CD4-positive, alpha-beta T cell treated with Interleukin-2 at 100 ng/mL for 4 hours (primary cell): ENCODE results near the gene PDC.
"Not testable (repeated sequence)": the region's sequence is repeated elsewhere in the genome, so short reads cannot be mapped to it uniquely, and the experiment has no call there.

ENCODE experiments used
- DNase-seq: peaks from one replicate; pipeline ENCODE4 v3.0.0-alpha.2; 2020; ENCODE audit warnings: low spot score

The PDC gene

DNA sequence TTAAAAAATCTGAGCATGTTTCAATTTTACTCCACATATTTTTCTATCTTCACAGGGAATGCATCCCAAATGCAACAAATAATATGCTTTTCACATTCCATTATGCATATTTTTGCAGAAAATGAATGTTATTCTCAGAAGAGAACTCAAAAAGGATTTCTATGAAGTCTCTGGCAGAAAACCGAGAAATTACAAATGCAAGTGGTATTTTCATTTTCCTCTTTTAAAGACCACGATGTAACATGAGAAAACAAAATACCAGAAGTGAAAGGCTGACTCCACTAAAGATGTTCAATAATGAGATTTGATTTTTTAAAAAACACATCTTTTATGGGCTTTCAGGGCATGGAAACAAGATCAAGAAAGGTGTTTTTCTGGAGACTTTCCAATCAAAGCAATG is 5.0 kb upstream of the PDC start:
- no peak for DNase-seq

DNA sequence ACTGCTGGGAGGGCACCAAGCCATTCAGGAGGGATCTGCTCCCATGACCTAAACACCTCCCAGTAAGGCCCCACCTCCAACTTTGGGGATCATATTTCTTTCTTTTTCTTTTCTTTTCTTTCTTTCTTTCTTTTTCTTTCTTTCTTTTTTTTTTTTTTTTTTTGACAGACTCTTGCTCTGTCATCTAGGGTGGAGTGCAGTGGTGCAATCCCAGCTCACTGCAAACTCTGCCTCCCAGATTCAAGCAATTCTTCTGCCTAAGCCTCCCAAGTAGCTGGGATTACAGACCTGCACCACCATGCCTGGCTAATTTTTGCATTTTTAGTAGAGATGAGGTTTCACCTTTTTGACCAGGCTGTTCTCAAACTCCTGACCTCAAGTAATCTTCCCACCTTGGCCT is 4.6 kb upstream of the PDC start:
- DNase-seq, result not testable (repeated sequence)

DNA sequence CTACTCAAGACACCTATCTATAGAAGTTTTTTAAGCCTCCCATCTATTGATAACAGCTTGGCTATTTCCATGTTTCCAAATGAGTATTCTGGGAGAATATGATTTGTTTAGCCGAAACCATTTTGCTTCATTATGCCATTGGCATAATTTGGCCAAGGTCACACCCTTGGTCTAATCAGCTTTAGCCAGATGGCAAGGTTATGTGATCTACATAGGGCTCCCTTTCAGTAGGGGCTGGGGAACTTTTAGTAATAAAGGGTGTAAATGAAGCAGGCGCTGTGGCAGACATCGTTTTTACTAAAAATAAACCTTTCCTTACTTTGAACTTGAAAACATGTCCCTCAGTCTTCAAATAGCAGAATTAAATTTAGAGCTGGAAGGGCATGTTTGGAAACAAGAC is 3.0 kb upstream of the PDC start:
- no peak for DNase-seq

DNA sequence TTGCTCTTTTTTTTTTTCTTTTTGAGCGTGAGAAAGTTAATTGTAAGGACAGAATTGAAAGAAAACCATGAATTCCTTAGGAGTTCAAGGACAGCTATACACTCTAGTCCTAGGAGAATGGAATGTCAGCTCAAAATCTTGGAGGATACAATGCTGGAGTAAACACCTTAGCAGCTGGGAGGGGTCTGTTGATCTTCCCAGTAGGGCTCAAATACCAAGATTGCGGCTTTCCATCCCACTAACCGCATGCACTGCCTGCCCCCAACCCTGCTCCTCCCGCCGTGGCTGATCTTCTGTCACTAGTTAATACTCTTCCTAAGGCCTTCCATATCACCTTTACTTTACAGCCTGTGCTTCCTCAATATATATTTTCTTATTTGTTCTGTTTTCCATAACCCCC is 2.6 kb upstream of the PDC start:
- no peak for DNase-seq

DNA sequence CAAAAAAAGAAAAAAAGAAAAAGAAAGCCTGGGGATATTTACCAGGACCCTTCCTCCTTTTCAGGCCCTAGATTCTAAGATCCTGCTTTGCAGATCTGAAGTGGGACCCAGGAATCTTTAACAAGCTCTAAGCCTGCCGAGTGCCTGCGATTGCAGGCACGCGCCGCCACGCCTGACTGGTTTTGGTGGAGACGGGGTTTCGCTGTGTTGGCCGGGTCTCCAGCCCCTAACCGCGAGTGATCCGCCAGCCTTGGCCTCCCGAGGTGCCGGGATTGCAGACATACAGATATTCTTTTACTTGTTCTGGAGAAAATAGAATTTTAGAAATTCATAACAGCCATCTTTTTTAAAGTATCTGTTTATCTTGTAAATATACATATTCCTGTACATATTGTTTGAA is 1.8 kb downstream of the PDC start:
- DNase-seq, result not testable (repeated sequence)

DNA sequence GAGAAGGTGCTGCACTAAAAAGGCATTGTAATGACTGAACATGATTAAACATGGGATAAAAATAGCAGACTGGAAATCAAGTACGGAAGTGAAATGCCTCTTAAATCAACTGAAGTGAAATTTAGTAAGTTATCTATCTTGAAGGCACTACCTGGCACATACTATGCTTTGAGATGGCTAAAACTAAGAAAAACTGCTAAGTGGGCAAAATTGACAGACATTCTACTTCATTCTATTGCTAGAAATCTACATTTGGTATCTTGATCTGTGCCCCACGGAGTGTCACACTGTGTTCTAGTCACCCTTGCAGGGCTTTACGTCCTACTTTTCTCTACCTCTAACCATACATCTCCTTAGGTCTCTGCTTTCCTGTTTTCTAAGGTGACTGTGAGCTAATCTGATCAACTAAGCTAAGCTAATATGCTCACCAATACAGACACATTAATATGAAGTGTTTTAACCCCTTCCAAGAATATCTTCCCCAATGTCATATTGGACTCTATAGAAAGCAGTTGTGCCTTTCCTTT is 4.1 kb downstream of the PDC start:
- DNase-seq, result no peak

DNA sequence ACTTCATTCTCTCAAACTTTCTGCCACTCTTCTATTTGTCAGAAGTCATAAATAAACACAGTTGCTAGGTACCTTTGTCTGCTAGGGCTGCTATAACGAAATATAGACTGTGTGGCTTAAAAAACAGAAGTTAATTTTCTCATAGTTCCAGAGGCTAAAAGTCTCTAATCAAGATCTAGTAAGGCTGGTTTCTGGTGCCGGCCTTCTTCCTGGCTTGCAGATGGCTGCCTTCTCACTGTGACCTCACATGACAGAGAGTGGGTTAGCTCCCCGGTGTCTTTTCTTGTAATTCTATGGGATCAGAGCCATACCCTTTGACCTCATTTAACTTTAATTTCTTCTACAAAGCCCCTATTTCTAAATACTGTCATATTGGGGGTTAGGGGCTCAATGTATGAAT is 5.9 kb downstream of the PDC start:
- DNase-seq, result no peak

DNA sequence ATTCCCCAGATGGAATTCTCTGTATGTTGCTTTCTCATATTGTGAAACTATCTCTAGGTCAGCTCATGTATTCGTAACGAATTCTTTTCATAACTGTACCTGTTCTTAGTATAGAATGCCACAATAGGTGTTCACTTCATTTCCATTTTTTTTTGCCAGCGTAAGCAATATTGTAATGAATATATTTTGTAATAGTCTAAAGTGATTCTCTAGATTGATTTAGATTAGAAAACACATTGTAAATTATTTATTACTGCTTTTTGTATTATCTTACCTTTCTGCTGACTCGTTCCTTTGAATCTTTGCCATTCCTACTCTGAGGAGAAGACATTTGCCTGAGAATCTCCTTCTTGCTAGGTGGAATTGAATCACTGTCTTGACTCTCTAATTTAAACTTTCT is 14.8 kb downstream of the PDC start:
- no peak for DNase-seq

DNA sequence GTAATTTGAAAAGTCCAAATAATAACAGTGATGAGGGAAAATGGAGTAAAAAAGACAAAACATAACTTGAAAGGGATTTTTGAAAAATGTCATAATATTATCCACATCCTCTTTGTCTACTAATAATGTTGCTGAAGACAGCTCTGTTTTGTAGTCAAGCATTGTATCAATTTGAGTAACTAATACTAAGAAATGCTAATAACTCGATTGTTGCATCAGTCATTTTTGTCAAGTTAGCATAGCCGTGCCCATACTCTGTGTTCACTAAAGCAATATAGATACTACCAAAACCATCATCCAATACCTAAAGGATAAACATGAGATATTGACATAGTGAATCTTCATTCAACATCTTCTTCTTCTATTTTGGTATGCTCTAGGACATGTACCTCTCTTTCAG is 17.3 kb downstream of the PDC start:
- DNase-seq, result no peak

DNA sequence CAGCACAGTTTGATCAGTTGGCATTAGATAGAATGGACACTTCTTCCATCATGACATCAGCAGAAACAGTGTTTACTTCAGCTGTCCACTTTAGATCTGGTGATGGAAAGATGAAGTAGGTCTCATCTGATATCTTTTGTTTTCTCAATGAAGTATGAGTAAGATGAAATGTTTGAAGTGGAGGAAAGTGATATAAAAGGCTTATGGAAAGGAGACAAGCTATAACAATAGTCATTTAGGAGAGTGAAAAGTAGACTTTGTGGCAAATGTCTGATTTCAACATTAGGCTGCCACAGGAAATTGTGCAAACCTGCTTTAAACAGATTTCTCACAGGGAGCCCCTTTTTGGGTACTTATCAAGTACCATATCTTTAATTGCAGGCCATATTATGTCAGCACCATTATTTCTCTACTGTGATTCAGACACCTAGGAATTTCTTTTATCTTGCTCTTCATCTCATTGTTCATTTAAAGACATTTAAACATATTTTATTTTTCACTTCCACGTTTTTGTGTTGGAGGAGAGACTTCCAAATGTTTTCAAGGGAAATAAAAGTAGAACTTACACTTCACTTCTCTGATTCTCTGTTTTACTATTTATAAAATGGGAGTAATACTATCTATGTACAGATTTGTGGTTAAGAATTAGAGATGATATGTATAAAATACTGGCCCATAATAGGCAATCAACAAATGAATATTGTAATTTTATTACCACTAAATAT is 18.1 kb downstream of the PDC start:
- no peak for DNase-seq

DNA sequence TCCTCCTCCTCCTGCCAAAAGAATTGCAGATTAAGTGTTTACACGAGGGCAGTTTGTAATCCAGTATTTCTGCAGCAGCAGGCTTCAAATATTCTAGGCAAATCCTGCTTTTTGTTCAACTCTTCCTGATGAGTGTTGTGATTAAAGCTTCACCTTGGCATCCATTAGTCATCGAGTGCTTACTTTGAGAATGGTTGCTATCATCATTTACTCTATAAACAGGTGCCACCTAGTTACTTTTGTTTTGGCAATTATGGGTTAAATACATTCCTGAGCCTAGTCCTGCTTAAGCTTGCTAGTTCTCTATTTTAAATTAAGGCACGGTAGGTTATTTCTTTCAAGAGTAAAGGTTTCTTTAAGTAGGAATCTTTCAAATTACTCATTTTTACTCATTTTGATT is 20.3 kb downstream of the PDC start:
- DNase-seq, result no peak

DNA sequence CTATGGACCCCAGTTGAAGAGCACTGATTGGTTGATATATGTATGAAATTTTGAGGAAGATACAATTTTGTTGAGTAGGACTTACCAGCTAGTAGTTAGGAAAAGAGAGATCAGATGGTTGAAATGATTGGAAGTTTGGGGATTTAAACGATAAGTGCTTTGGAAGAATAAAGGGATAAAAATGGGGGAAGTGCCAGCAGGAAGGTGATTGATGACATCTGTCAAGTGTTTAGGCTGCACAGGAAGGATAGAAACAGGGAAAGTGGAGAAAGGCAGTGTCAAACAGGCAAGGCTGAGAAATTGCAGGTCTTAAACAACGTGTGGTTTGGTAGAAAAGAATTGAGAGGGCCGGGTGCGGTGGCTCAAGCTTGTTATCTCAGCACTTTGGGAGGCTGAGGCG is 22.3 kb downstream of the PDC start:
- DNase-seq, result no peak

DNA sequence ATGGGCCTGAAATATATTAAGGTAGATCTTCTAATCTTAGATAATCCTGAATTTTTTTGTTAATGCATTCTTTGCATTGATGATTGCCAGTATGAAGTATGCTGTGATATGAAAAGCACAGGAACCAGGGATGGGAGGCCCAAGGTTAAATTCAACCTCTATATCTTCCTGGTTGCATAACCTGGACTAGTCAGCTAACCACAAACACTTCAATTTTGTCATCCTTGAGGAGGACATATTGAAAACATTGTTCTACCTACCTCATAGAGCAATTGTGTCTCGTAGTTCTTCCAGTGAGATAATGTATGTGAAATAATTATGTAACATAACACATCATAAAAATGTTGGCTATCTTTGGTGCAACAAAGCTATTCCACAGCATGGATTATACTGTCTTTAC is 25.6 kb downstream of the PDC start:
- DNase-seq, result no peak

DNA sequence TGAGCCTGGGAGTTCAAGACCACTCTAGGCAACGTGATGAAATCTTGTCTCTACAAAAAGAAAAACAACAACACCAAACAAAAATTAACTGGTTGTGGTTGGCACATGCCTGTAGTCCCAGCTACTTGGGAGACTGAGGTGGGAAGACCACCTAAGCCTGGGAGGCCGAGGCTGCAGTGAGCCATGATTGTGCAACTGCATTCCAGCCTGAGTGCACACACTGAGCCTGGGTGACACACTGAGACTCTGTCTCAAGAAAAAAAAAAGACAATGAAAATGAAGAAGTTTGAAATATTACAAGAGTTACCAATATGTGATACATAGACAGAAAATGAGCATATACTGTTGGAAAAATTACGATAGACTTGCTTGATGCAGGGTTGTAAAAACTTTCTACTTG is 31.9 kb downstream of the PDC start:
- DNase-seq, result no peak

DNA sequence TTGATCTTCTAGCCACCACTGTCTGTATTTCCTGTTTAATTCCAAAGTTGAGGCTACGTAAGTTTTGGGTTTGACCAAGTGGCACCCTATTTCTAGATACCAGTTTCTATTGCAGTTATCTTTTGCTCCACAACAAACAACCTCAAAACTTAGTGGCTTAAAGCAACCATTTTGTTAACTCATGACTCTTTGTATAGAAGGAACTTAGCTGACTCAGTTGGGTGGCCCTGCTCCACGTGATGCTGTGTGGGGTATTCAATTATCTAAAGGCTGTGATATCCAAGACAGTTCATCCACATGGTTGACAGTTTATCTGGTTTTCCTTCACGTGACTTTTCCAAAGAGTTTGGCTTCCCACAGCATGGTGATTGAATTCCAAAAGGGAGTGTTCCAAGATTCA is 34.8 kb downstream of the PDC start:
- no peak for DNase-seq

DNA sequence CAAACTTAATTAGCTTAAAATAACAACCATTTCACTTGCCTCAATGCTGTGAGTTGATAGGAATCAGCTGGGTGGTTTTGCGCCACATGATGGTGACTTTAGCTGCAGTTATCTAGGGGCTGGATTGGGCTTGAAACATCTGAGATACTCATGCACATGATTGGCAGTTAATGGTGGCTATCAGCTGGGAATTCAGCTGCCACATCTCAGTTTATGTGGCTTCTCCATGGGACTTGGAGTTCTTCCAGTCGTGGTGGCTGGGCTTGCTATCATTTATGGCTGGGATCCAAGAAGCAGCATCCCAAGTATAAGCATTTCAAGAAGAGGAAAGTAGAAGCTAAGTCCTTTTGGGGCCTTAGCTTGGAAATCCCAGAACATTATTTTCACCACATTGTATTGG is 36.4 kb downstream of the PDC start:
- no peak for DNase-seq

DNA sequence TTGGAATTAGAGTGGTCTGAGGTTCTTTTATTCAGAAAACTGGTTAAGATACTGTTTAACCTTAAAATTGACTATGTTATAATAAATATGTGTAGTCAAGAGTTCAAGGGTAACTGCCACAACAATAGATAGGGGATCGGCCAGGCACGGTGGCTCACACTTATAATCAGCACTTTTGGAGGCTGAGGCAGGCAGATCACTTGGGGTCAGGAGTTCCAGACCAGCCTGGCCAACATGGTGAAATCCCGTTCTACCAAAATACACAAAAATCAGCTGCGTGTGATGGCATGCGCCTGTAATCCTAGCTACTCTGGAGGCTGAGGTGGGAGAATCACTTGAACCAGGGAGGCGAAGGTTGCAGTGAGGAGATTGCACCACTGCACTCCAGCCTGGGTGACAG is 39.5 kb downstream of the PDC start:
- no peak for DNase-seq

DNA sequence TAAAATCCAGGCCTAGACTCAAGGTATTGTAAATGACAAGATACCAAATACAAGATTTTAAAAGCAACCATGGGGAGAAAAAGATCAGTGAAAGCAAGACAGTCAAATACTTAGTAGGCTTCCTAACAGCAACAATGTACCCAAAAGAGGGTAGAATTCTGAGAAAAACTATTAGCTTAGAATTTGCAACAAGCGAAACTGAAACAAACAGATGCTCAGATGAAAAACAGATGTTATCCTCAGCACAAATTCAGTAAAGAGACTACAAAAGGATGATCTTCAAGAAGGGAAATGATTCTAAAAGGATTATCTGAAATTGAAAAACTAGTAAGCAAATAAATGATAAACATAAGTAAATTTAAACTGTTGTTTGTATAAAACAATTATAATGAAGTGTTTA is 40.0 kb downstream of the PDC start:
- peak; percentile 10 for DNase-seq

DNA sequence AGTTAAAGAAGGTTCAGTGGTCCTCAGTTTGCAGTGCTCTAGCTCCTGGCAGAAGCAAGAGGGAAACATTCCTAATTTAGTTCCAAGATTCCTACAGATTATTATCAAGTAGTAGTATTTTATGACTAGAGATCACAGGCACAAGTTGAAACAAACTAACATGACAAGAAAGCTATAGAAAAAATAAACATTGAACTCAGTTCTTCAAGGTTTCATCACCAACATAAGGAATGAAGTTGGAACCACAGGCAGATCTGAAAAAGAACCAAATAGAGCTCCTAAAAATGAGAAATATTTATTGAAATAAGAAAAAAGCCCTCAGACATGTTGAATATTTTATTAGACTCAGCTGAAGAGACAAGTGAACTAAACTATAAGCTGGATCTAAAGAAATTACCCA is 40.6 kb downstream of the PDC start:
- DNase-seq, result no peak

DNA sequence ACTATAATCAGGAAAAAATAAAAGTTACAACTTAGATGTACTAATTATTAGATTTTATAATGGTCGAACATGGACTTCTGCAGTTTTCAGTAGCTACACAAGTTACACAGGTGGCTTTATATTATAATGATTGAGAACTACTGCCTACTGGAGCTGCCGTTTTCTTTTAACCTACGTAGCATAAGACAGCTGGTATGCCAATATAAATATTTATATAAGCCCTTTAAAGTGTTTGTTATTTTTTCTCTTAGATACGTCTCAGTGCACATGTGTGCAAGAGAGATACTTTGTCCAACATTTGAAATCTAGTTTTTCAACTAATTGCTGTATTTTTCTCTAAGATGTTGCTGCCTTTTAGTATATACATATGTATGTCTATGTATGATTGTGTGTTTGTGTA is 42.4 kb downstream of the PDC start:
- DNase-seq, result no peak

DNA sequence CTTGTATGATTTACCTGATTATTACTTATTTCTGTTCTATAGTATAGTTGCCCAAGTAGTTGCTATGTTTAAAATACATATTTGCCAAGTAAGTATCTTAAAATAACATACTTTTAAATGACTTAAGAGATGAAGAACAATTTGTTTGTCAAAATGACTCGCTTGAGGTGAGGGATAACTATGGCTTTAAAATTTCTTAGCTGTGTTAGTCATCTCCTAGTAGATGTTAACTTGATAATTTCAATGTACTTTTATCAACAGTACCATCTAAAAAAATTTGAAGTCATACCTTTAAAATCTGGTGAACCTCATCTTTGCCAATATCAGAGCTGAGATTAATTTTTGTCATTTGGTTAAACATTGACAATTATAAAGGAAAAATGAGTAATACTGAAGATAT is 47.6 kb downstream of the PDC start:
- no peak for DNase-seq

DNA sequence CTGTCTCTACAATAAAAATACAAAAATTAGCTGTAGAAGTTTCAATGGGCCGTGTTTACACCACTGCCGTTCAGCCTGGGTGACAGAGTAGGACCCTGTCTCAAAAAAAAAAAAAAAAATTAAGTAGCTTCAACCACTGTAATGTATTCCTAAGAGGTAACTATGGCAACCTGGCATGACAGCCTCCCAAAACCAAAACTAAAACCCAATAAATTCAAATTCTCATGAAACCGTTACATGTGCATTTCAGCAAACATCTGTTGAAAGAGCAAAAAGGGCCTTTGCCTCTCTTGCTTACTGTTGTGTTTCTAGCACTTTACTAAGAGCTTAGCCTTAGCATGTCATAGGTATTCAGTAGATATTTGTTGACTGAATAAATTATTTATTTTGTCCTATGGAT is 51.8 kb downstream of the PDC start:
- no peak for DNase-seq

DNA sequence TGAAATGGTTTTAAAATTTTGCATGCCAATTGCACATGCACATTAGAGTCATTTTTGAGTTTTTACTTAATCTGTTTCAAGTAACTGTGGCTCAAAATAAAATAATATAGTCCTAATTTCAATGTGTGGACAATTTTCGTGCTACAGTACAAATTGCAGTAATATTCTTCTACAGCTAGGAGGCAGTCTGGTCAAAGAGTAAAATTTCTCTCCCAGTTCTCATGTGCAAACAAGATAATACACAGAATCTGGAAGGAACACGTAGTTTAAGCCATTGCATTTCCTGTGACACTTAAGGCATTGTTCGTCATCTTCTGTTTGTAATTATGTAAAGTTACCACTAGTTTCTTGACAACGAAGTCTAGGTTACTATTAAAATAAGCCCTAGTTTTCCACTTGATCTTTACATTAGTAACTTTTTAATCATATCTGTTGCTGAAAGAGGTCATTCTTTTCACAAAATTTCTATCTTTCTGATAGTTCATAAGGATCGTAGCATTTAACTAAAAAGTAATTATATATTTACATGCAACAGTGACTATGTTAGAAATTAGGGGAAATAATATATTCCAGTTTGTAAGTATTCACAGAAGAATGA is 56.4 kb downstream of the PDC start:
- DNase-seq, result peak; percentile 56

DNA sequence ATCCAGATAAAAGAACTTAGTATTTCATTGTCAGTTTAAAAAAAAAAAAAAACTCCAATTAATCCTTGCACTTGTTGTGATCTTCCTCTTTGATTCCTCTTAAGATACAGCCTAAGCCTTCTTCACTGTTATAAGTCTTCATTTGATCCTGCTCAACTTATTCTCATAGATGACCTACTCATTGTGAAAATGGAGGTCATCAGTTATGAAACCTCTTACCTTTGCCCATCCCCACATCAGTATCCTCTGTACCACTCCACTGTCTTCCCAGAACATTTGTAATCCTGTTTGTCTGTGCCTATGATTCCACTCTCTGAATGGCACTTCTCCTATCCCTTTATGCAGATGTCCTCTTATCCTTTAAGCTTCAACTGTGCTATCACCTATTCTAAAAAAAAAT is 57.3 kb downstream of the PDC start:
- no peak for DNase-seq
